Fibroblast of the aortic adventitia (primary cell): ENCODE results near the gene DIO3. TPM values are rescaled to one million over a fixed set of nuclear protein-coding genes. Genes with fewer than 3 reads are reported as not detected.

ENCODE experiments used
- DNase-seq: peaks from one replicate; pipeline ENCODE4 v3.0.0-alpha.2; 2010; ENCODE audit warnings: low read depth
- H3K4me3 ChIP-seq: 2 replicates; pipeline ENCODE4 v1.5.1; 2011; ENCODE audit warnings: low read depth, mild to moderate bottlenecking, control low read depth, low read length, moderate library complexity
- total RNA-seq: library from RNA; depleted of rRNA; stranded (reverse); fragments of >200 nt; gene quantifications from 2 replicates; pipeline ENCODE4 v1.2.3, GENCODE V29; 2012; ENCODE audit warnings: low replicate concordance
- TF ChIP-seq, protein P1 (sequence below): IDR thresholded peaks from 2 replicates; pipeline ENCODE4 v1.5.1; 2011; ENCODE audit warnings: mild to moderate bottlenecking, low read length, control low read depth, inconsistent platforms; ENCODE audit not compliant: insufficient read depth

DIO3 gene
- total RNA-seq, 1 donor: not detected

DNA sequence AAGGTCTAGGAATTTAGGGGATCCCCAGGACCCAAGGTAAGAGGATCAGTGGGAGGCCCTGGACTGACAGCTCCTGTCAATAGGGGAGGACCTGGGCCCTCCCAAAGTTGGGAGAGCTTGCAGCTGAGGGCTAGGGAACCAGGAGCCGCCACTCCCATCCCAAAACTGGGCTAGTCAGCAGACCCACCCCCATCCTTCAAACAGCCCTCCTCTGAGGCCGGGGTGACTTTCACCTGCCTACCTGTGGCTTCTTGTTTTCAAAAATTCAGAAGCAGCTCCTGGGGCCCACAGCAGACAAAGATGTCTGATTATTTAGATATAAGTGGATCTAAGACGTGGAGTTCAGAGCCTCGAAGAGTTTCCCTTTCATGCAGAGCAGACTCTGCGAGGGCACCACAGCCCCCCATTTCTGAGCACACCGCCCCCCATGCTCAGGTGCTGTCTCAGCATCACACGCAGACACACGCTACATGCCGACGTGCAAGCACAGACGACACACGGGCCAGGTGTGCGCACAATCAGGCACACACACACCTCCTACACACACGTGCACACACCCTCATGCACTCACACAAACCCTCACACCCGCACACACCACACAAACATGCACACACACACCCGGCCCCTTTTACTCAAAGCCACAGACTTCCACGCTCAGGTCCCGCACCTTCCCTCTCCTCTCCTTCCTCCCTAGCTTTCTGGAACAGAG is 21.9 kb downstream of the DIO3 start:
- DNase-seq: no peak
- TF ChIP-seq, protein P1, sequence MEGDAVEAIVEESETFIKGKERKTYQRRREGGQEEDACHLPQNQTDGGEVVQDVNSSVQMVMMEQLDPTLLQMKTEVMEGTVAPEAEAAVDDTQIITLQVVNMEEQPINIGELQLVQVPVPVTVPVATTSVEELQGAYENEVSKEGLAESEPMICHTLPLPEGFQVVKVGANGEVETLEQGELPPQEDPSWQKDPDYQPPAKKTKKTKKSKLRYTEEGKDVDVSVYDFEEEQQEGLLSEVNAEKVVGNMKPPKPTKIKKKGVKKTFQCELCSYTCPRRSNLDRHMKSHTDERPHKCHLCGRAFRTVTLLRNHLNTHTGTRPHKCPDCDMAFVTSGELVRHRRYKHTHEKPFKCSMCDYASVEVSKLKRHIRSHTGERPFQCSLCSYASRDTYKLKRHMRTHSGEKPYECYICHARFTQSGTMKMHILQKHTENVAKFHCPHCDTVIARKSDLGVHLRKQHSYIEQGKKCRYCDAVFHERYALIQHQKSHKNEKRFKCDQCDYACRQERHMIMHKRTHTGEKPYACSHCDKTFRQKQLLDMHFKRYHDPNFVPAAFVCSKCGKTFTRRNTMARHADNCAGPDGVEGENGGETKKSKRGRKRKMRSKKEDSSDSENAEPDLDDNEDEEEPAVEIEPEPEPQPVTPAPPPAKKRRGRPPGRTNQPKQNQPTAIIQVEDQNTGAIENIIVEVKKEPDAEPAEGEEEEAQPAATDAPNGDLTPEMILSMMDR: no peak
- H3K4me3 ChIP-seq: no peak overlapping the region

DNA sequence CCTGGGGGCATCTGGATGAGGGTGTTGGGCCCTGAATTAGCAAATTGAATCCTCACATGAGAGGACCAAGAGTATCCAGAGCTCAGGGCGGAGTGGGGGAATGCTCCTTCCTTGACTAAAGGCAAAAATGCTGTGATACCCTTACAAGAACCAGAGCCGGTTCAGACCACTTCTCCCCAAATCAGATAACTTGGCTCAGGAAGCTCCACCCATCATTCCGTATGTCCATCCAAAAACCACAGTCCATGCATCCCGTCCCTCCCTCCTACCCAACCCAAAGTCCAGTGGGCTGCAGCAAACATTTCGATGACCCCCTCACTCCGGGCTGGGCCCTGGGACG is 22.4 kb downstream of the DIO3 start:
- H3K4me3 ChIP-seq: no peak overlapping the region
- no peak for DNase-seq
- TF ChIP-seq, protein P1: no peak

GRCh38 chr14:101584055-101584859 is 23.0 kb downstream of the DIO3 start:
- no peak overlapping the region for H3K4me3 ChIP-seq
- peak; percentile 43 for DNase-seq
- TF ChIP-seq, protein P1: no peak

DNA sequence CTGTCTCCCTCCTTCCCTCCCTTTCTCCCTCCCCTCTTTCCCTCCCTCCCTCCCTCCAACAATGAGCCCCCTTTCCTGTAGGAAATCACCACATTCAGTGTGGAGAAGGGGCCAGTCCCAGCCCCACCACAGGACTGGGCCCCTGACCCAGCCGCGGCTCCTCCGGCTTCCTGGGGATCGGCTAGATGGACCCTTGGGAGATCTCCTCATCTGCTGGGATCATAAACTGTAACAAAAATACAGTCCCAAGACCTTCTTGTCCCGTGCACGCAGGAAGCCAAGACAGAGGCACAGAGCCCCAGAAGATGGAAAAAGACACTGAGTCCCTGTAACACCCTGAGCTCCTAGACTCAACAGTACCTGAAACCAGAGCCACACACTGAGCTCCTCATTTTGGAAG is 23.9 kb downstream of the DIO3 start:
- H3K4me3 ChIP-seq: no peak overlapping the region
- no peak for DNase-seq
- TF ChIP-seq, protein P1: no peak

DNA sequence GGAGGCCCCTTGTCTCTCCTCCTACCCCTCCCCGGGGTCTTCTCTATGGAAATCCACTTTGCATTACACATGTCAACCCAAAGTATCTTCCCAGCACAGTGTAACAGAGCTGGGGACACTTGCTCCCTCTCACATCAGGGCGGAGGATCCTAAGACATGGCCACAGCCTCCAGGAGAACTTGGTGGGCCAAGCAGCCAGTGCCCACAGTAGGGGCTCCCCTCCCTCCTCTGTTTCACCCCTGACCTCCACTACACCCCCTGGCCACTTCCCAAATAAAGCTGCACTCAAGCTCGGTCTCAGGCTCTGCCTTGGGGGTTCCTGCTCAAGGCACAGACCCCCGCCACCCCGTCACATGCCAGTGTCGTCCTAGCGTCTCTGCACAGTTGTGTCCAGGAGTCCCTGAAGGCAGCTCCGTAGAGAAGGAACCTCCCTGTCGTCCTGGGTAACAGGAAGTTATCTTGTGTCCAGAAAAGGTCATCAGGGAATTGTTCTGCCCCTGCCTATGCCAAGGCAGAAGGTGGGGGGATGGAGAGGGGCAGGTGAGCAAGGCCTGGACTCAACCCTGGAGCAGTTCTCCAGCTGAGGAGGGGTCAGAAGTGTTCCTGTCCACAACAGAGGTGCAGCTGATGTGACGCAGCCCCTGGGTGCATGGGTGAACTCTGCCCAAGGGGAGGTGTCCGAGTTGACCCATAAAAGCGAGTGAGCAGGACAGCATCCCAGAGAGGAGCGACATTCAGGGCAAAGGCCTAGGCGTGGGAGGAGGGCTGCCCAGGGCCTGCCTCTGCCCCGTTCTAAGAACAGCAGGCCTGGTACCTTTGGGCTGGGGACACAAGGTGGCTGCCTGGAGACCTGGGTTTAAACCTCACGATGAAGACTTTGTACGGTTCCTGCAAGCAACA is 25.5 kb downstream of the DIO3 start:
- no peak for DNase-seq
- TF ChIP-seq, protein P1: no peak

DNA sequence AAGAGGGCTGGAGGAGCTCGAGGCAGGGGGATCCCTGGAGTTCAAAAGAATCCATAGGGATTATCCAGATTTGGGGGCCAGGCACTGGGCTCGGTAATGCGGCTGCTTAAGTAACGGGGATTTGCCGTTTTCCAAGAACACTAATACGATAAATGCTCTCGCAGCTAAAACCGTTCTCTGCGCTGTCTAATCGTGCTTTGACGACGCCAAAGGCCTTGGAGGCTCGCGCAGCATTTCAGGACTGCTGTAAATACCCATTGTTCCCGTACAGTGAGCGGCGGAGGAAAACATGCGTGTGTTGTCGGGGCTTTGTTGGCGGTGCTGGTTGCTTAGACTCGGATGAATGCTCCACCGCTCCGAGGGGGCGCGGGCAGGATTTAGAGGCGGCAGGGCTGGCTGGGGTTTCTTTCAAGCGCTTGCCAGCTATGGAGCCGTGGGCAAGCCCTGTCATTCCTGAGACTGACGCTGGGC is 26.2 kb downstream of the DIO3 start:
- no peak overlapping the region for H3K4me3 ChIP-seq
- TF ChIP-seq, protein P1: no peak
- DNase-seq: no peak

More for the DNA sequence above, 25.5 kb downstream of the DIO3 start:
- H3K4me3 ChIP-seq: no peak overlapping the region
